Stimulated activated CD4-positive, alpha-beta T cell treated with anti-CD3 and anti-CD28 coated beads, Interleukin-12 subunit alpha, Interleukin-12 subunit beta, amount 100 ng/mL, for 4 hours (primary cell): ENCODE results near the gene DDX31.

ENCODE experiments used
- DNase-seq: peaks from one replicate; pipeline ENCODE4 v3.0.0-alpha.2; 2020

The DDX31 gene

GRCh38 chr9:132632413-132633129 lies 37.2 kb downstream of the DDX31 start:
- DNase-seq = no peak

GRCh38 chr9:132631685-132632084 lies 38.1 kb downstream of the DDX31 start:
- DNase-seq = no peak

GRCh38 chr9:132631280-132631679 lies 38.5 kb downstream of the DDX31 start:
- DNase-seq = no peak

DNA sequence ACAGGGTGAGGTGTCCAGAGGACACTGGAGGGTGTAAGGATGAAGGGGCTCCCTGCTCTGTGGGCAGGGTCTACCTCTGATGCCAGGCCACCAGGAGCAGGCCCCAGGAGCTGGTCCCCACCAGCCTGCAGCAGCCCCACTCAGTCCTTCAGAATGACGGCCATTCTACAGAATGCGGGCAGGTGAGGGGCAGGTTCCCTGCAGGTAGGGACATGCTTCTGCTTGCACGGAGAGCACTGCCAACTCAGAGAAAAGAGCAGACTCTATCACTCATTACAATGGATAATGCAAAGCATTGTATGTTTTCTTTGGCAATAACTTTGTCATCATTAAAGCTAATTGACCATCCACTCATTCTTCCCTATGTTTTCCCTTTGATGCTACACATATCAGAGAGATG lies 39.0 kb downstream of the DDX31 start:
- no peak for DNase-seq

GRCh38 chr9:132630116-132630515 lies 39.7 kb downstream of the DDX31 start:
- DNase-seq = no peak

GRCh38 chr9:132628746-132629145 lies 41.0 kb downstream of the DDX31 start:
- DNase-seq = no peak

DNA sequence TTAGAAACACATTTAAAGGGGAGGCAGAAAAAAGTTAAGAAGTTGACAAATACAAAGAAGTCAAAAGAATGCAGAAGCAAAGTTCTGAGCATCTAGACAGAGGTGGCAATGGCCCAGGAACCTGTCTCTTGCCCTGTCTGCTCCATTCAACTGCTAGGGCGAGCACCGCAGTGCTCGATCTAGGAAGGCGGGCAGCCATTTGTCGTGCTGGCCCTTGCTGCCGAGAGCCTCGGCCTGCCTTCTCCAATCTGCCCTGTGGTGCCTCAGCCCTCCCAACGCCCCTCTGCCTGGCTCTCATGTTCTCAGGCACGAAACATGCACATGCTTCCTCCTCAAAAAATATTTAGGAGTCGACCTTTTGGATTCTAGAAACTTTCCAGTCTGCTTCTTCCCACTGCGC lies 42.2 kb downstream of the DDX31 start:
- DNase-seq = no peak

DNA sequence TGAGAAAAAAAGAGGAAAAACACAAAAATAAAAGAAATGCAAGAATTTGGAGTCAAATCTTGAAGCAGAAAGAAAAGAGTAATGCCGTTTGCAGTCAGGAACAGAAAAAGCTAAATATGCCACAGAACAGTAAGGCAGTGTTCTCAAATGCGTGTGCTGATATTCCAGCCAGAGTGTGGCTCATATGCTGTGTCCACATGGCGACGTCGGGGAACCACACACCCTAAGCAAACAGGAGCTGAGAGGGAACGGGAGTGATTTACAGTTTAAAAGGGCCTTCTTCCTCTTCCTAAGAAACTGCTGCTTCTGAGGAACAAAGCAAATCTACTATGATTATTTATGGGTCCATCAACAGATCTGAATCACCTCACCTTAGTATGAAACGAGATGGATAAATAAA lies 42.7 kb downstream of the DDX31 start:
- DNase-seq = no peak

- no peak for DNase-seq
Measured at GRCh38 chr9:132626285-132626684, 43.5 kb downstream of the DDX31 start.

DNA sequence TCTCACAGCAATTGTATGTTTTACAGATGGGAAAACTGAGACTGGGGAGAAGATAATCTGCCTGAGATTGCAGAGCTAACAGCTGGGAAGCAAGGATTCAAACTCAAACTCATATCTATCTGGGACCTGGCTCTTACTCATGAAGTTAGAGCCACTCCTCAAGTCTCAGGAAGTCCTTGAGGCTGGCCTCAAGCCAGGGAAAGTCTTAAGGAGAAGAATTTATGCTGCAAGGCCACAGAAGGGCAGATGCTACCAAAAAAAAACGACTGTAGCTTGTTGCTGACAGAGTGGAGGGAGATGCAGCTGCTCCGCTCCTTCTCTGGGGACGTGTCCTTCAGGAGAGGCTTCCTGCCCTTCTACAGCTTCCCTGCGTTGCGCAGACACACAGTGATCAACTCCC lies 47.6 kb downstream of the DDX31 start:
- DNase-seq = no peak

- no peak for DNase-seq
Measured at GRCh38 chr9:132616725-132617124, 53.1 kb downstream of the DDX31 start.

DNA sequence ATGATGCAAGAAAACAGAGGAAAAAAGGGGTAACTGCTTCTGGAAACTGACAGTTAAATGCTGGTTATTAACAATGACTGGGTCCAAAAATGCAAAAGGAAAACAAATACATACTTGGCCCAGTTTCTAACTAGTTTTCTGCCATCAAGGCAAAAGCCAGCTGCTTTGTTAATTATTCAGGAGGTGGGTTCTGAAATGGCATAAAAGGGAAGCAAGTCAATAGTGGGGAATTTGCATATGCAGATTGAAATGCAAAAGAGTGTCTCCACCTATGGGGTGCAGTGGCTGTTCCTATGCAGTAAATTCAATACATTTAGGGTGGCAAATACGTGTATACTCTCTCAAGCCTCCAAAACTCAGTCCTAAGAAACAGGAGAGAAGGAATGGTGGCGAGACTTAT lies 54.0 kb downstream of the DDX31 start:
- no peak for DNase-seq

DNA sequence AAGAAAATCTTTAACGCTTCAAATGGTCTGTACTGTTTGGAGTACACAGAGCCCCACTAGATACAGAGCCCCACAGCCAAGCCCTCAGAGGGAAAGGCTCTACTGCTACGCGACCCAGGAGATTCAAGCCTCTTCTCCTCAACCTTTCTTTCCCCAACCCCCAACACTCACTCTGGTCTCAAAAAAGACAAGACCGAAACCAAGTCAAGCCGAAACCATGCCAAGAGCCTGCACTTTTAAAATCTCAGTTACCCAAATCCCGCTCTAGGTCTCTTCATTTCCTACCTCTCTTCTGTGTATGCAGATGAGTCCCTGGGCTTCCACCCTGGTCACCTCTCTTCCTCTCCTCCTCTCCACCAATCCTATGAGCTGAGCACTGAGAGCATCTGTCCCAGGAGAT lies 55.5 kb downstream of the DDX31 start:
- DNase-seq = no peak

- DNase-seq = no peak
Measured at GRCh38 chr9:132610661-132611060, 59.1 kb downstream of the DDX31 start.

- no peak for DNase-seq
Measured at GRCh38 chr9:132609829-132610228, 60.0 kb downstream of the DDX31 start.

DNA sequence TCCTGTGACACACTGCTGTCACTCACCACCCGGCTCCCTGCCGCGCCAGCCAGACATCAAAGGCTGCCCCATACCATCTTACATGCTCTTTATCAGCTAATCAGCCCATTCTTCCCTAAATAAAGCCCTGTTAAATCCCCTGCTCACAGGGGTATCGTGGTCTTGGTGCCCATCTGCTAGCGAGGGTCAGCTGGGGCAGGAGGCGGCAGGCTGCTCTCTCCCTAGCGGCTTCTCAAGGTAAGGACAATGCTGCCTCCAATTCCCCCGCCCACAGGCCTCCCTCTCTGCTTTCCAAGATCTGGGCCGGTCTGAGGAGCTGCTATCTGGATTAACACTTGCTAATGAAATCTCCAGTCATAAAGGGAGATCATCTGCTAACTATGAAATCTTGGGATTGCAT lies 60.6 kb downstream of the DDX31 start:
- DNase-seq = no peak

DNA sequence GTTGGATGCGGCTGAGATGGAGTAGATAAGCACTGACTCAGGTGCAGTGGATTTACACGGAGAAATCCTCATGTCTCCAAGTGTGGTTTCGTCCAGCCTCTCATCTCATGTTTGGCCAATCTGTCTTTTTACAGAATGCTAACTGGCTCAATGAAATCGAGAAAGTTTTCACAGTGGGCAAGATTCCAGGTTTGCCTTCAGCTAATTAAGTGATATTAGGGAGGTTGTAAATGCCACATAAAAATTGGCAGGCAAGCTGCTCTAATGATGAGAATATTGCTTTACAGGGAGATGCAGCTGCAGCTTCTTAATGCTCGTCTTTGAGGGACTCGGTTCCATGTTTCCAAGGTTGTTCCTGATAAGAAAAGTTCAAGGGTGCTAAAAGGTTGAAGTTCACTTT lies 63.7 kb downstream of the DDX31 start:
- DNase-seq = no peak

GRCh38 chr9:132605387-132605786 lies 64.4 kb downstream of the DDX31 start:
- DNase-seq = no peak

DNA sequence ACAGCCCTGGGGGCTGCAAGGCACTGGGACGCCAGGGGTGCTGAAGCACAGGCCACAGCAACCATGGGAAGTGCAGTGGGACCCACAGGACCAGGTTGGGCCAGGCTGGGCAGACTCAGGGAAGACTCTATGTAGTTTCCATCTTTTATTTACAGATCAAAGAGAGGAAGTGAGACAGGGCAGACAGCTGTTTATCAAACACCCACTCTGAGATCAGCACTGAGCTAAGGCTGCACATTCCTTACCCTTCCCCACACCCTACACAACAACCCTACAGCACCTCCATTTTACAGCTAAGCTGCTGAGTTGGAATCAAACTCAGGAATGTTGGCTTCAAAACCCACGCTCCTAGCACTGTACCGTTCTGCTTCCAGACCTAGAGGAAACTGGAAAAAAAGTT lies 67.6 kb downstream of the DDX31 start:
- no peak for DNase-seq

GRCh38 chr9:132600326-132600984 lies 69.3 kb downstream of the DDX31 start:
- no peak for DNase-seq

GRCh38 chr9:132597073-132597775 lies 72.6 kb downstream of the DDX31 start:
- no peak for DNase-seq

GRCh38 chr9:132596200-132596599 lies 73.6 kb downstream of the DDX31 start:
- no peak for DNase-seq

DNA sequence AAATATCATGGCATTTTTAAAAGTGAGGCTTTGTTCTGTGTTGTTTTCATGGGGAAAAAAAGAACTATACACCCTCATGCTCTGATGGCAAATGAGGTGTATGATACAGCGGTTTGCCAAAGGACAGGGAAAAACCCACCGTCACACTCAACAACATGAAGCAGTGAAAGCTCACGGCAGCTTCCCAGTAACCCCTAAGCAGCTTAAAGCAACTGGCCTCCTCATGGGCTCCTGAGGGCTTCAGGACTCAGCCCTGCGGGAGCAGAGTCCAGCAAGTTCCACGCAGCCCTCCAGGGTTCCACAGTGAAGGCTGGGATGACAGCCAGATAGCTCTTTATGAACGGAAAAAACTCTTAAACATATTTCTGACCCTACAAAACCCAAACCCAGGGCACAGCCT lies 74.5 kb downstream of the DDX31 start:
- DNase-seq = no peak

GRCh38 chr9:132594412-132594811 lies 75.4 kb downstream of the DDX31 start:
- DNase-seq = no peak
